K562 (cell line): ENCODE data around the gene CAGE1.

Experiments used
- CTCF ChIP-seq, 3 experiments: IDR thresholded peaks in 2 of 3; conservative IDR thresholded peaks in 1 of 3; 2 replicates each; pipeline ENCODE4 v1.5.1; 2011 to 2012; ENCODE audit warnings: low read length in 3 of 3, mild to moderate bottlenecking in 3 of 3, control low read depth in 2 of 3, improper control_type of control experiment in 1 of 3, inconsistent platforms in 1 of 3, low read depth in 1 of 3, mixed read lengths in 1 of 3, moderate library complexity in 1 of 3; ENCODE audit not compliant: insufficient read depth in 2 of 3
- NR1H2 ChIP-seq: sonication (generic); formaldehyde crosslinking; IDR thresholded peaks from 2 replicates; pipeline ENCODE4 v1.4.0; 2020; ENCODE audit warnings: mild to moderate bottlenecking, missing genetic modification reagents
- POLR2B ChIP-seq: fragments of 450-650 bp; IDR thresholded peaks from 2 replicates; pipeline ENCODE4 v1.6.1; 2018; ENCODE audit warnings: low read depth; ENCODE audit not compliant: partially characterized antibody
- ZBTB8A ChIP-seq: fragments of 450-650 bp; IDR thresholded peaks from 2 replicates; pipeline ENCODE4 v1.6.1; 2018; ENCODE audit warnings: mild to moderate bottlenecking, moderate library complexity; ENCODE audit not compliant: partially characterized antibody
- ZNF318 ChIP-seq, 2 experiments: fragments of 450-650 bp; IDR thresholded peaks; 2 replicates each; pipeline ENCODE4 v1.6.1; 2016; ENCODE audit warnings: mild to moderate bottlenecking in 2 of 2, borderline replicate concordance in 1 of 2, low read depth in 1 of 2, moderate library complexity in 1 of 2

DNA sequence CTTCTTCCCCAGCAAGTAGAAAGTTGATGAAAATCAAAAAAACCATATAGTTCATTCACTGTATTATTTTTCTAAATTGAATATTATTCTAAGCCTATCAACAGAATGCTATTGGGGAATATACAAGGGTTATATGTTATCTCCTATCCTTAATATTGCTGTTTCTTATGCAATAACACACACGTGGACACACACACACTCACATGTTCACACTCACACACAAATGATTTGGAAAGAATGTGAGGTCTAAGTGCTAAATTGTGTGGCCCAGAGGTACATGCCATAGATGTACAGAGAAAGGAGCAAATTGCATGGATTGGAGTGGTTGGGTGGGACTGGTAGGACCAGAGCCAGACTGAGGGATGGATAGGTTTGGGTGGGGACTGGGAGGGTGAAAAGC lies 45.1 kb upstream of the CAGE1 start:
- no peak for TF ChIP-seq CTCF (IDR thresholded peaks at IDR 0.05 in 2 of 3, conservative IDR thresholded peaks at IDR 0.05 in 1 of 3; ENCODE audit: insufficient read depth in 2 of 3, low read depth in 1 of 3, low read length in 3 of 3)
- no peak for TF ChIP-seq NR1H2
- TF ChIP-seq ZNF318 (IDR thresholded peaks at IDR 0.05; ENCODE audit: borderline replicate concordance in 1 of 2, low read depth in 1 of 2) = no peak
- no peak for TF ChIP-seq POLR2B
- TF ChIP-seq ZBTB8A = no peak
